B cell (primary cell): Measurements from ENCODE around the gene HIBCH. TPM values are rescaled to one million over a fixed set of nuclear protein-coding genes. Genes with fewer than 3 reads are reported as not detected.

Experiments used
- ATAC-seq: fragments of 200-7000 bp; cut with Tn5 transposase; one replicate; pipeline ENCODE4 v1.10.0; 2021; ENCODE audit warnings: low read depth, mild to moderate bottlenecking, moderate number of reproducible peaks, moderate library complexity
- CTCF ChIA-PET: fragments of 350-600 bp; sonication (Branson Sonifier 250); formaldehyde crosslinking; loops from one replicate; lab custom pipeline; 2021; ENCODE audit warnings: antibody characterized with exemption, inconsistent platforms; lab: Charles Lee
- POLR2A ChIA-PET: fragments of 350-600 bp; sonication (Branson Sonifier 250); formaldehyde crosslinking; loops from one replicate; lab custom pipeline; 2021; ENCODE audit warnings: antibody characterized with exemption; lab: Charles Lee
- DNase-seq: peaks from one replicate; pipeline ENCODE4 v3.0.0; 2013
- H2AFZ ChIP-seq: 2 replicates; pipeline ENCODE4 v1.6.1; 2012; ENCODE audit warnings: mild to moderate bottlenecking, low read depth, low read length; ENCODE audit not compliant: insufficient read depth, poor library complexity, severe bottlenecking
- H3K27ac ChIP-seq, 2 donors: 1 replicate in 1 of 2; 2 replicates in 1 of 2; pipeline ENCODE4 v1.5.1; 2012 to 2013; ENCODE audit warnings: low read length in 2 of 2, mild to moderate bottlenecking in 2 of 2, moderate library complexity in 1 of 2
- H3K27me3 ChIP-seq, 4 experiments: fragments of 200-600 bp in 1 of 4; sonication (generic) in 1 of 4; replicated peaks in 1 of 4; 1 replicate in 2 of 4; 2 replicates in 2 of 4; pipeline versions ENCODE4 v1.6.1 to v1.7.0; 2013 to 2016; ENCODE audit warnings: low read length in 3 of 4, mild to moderate bottlenecking in 2 of 4, mixed read lengths in 1 of 4, moderate library complexity in 1 of 4; ENCODE audit not compliant: insufficient read depth in 4 of 4, control insufficient read depth in 3 of 4; ENCODE audit errors: control extremely low read depth in 1 of 4
- H3K36me3 ChIP-seq, 2 experiments: replicated peaks in 1 of 2; 1 replicate in 1 of 2; 2 replicates in 1 of 2; pipeline versions ENCODE4 v1.6.1 to v1.7.1; 2013; ENCODE audit warnings: low read length in 1 of 2; ENCODE audit not compliant: insufficient read depth in 2 of 2, control insufficient read depth in 1 of 2; ENCODE audit errors: control extremely low read depth in 1 of 2, extremely low read depth in 1 of 2
- H3K4me1 ChIP-seq, 2 donors: fragments of 200-600 bp in 1 of 2; sonication (generic) in 1 of 2; 1 replicate in 1 of 2; 2 replicates in 1 of 2; pipeline versions ENCODE4 v1.5.1 to v1.6.1; 2013 to 2017; ENCODE audit warnings: low read length in 2 of 2; ENCODE audit not compliant: control insufficient read depth in 2 of 2, insufficient read depth in 2 of 2
- H3K4me2 ChIP-seq: replicated peaks from 2 replicates; pipeline ENCODE3; 2012; ENCODE audit warnings: mild to moderate bottlenecking, low read depth, low read length; ENCODE audit not compliant: poor library complexity, severe bottlenecking
- H3K4me3 ChIP-seq, 5 experiments: fragments of 200-600 bp in 1 of 5; sonication (generic) in 1 of 5; 1 replicate in 3 of 5; 2 replicates in 2 of 5; pipeline versions ENCODE4 v1.5.1 to v1.7.0; 2011 to 2016; ENCODE audit warnings: low read length in 4 of 5, mild to moderate bottlenecking in 4 of 5, low read depth in 2 of 5, control low read depth in 1 of 5, moderate library complexity in 1 of 5; ENCODE audit not compliant: insufficient read depth in 1 of 5; ENCODE audit errors: control extremely low read depth in 1 of 5, extremely low read depth in 1 of 5
- H3K79me2 ChIP-seq: fragments of 200-600 bp; sonication (generic); one replicate; pipeline ENCODE4 v1.6.0; 2016; ENCODE audit warnings: low read length; ENCODE audit not compliant: control insufficient read depth, insufficient read depth
- H3K9ac ChIP-seq: fragments of 200-600 bp; sonication (generic); 2 replicates; pipeline ENCODE4 v1.6.1; 2017; ENCODE audit warnings: mild to moderate bottlenecking, low read length, moderate library complexity
- H3K9me3 ChIP-seq, 3 donors: one replicate each; pipeline versions ENCODE4 v1.6.1 to v1.7.1; 2013; ENCODE audit warnings: low read length in 2 of 3; ENCODE audit not compliant: control insufficient read depth in 2 of 3, insufficient read depth in 1 of 3; ENCODE audit errors: control extremely low read depth in 1 of 3
- H4K20me1 ChIP-seq: 2 replicates; pipeline ENCODE4 v1.6.0; 2012; ENCODE audit warnings: mild to moderate bottlenecking, low read length; ENCODE audit not compliant: insufficient read depth, control insufficient read depth, poor library complexity, severe bottlenecking
- H3K27ac Mint-ChIP-seq: one replicate; pipeline ENCODE4 v1.8.0; 2021; ENCODE audit warnings: mixed read lengths
- H3K27me3 Mint-ChIP-seq: one replicate; pipeline ENCODE4 v1.8.0; 2021; ENCODE audit warnings: mixed read lengths
- H3K4me1 Mint-ChIP-seq: one replicate; pipeline ENCODE4 v1.8.0; 2021; ENCODE audit warnings: mixed read lengths
- H3K4me3 Mint-ChIP-seq: one replicate; pipeline ENCODE4 v1.8.0; 2021; ENCODE audit warnings: mixed read lengths
- H3K9me3 Mint-ChIP-seq: one replicate; pipeline ENCODE4 v1.8.0; 2022; ENCODE audit warnings: mixed read lengths; ENCODE audit not compliant: insufficient read depth
- EZH2 ChIP-seq: IDR thresholded peaks from 2 replicates; pipeline ENCODE4 v1.6.1; 2012; ENCODE audit warnings: borderline replicate concordance, low read depth, mild to moderate bottlenecking, moderate library complexity, low read length; ENCODE audit not compliant: insufficient read depth, poor library complexity, severe bottlenecking
- WGBS: methylation state at CpG from one replicate; pipeline ENCODE4 v1.1.5; 2013; ENCODE audit warnings: missing lambda C conversion rate; ENCODE audit not compliant: insufficient coverage; 5-methylcytosine and 5-hydroxymethylcytosine counted together
- intact Hi-C: fragments of 100-400 bp; cut with micrococcal nuclease; formaldehyde crosslinking; loops from one replicate; pipeline ENCODE4 v1.10.0; 2022
- polyA plus RNA-seq: library from polyadenylated mRNA; depleted of rRNA; stranded (reverse); fragments of >200 nt; gene quantifications from 2 replicates; pipeline ENCODE4 v1.2.3, GENCODE V29; 2012
- total RNA-seq, 2 donors: library from RNA; stranded (reverse); fragments of 120-200 nt in 1 of 2; gene quantifications; 1 replicate in 1 of 2; 2 replicates in 1 of 2; pipeline versions ENCODE4 v1.2.3 to v1.2.4, GENCODE V29; 2013 to 2022
- TF ChIP-seq, protein P1 (sequence below): fragments of 200-600 bp; IDR thresholded peaks from one replicate; pipeline ENCODE4 v1.8.0; 2022; ENCODE audit warnings: antibody characterized with exemption, mild to moderate bottlenecking

Gene HIBCH
- total and polyA plus RNA-seq, 2 donors (not counting 1 experiment from before 2014, with no cell fraction given), result 5.6 to 30.2 TPM

DNA sequence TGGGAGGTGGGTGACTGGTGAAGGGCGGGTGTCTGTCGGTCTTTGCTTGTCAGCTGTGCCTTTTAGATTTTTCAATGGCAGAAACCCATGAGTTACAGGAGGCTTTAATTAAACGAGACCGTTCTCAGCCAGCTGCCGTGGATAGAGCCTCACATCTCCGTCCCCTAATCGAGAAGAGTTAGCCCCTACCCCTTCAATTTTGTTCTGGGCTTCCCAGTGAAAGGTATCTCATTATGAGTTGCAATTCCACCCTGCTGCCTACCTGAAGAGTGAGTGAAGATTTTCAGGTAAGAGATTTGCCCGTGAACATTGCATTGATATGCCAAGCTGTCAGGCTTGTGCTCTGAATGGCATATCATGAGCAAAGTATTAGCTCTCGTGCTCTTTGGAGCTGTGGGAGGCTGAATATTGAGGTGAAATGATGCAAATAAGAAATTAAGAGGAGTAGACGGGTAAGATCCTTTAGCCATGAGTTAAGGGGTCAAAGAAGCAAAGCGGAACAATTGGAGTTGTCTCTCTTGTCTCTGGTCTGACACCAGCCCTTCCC lies 138.4 kb downstream of the HIBCH start:
- intact Hi-C loops, result loop anchor here (2.0 to 10.0 kb wide), 5 partner anchors 14 to 506 kb away; partner anchors contain the start of genes ANKAR, HIBCH and NEMP2
- Mint-ChIP-seq H3K27ac (peak overlapping the region; percentile 85), H3K4me1 (peaks cover 26% of the 10 kb centered on the region), H3K27me3 (no peaks in the 10 kb centered on the region), H3K9me3 (no peaks in the 10 kb centered on the region), H3K4me3 (peak overlapping the region; percentile 87)
- POLR2A ChIA-PET, result no interaction called here
- peak overlapping the region; percentile 93 for H3K4me2 ChIP-seq
- no peaks in the 10 kb centered on the region for H4K20me1 ChIP-seq
- DNase-seq (no peak), ATAC-seq (no peak)
- H3K4me3 ChIP-seq, result peak overlapping the region in 4 of 5 experiments; percentile 23 to 71 (median 60)
- peak overlapping the region; percentile 86 for H2AFZ ChIP-seq
- no peaks in the 10 kb centered on the region for H3K79me2 ChIP-seq
- CTCF ChIA-PET, result interaction anchor here (0.9 to 2.3 kb wide), 4 partner anchors 22 to 138 kb away, joined by 3 to 5 read pairs (median 4); no protein-coding TSS in a partner anchor
- WGBS, result 13% methylated on average over 9 of the region's 11 CpGs
- no peaks in the 10 kb centered on the region for H3K36me3 ChIP-seq
- H3K27ac ChIP-seq, result no peak overlapping the region
- H3K27me3 ChIP-seq, result peaks cover 0 to 9% (median 0%) of the 10 kb centered on the region in 4 experiments
- peak overlapping the region; percentile 77 for H3K9ac ChIP-seq
- TF ChIP-seq, protein P1, sequence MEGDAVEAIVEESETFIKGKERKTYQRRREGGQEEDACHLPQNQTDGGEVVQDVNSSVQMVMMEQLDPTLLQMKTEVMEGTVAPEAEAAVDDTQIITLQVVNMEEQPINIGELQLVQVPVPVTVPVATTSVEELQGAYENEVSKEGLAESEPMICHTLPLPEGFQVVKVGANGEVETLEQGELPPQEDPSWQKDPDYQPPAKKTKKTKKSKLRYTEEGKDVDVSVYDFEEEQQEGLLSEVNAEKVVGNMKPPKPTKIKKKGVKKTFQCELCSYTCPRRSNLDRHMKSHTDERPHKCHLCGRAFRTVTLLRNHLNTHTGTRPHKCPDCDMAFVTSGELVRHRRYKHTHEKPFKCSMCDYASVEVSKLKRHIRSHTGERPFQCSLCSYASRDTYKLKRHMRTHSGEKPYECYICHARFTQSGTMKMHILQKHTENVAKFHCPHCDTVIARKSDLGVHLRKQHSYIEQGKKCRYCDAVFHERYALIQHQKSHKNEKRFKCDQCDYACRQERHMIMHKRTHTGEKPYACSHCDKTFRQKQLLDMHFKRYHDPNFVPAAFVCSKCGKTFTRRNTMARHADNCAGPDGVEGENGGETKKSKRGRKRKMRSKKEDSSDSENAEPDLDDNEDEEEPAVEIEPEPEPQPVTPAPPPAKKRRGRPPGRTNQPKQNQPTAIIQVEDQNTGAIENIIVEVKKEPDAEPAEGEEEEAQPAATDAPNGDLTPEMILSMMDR, result no peak
- no peak for TF ChIP-seq EZH2
- peaks cover 16 to 22% of the 10 kb centered on the region in 2 donors for H3K4me1 ChIP-seq
- no peaks in the 10 kb centered on the region for H3K9me3 ChIP-seq
